Glomerular visceral epithelial cell (primary cell): ENCODE measurements around the gene SLC12A8.

Experiments used
- DNase-seq: peaks from one replicate; pipeline ENCODE4 v3.0.0-alpha.2; 2016; ENCODE audit errors: extremely low spot score

SLC12A8 gene

GRCh38 chr3:125212509-125213363, at the start of gene SLC12A8:
Gene SLC12A8 (minus strand): TSS chr3:125212748. CDS start chr3:125211349, 1,399 bp downstream.
- DNase-seq: no peak

- DNase-seq: no peak
Observed at GRCh38 chr3:125262161-125262560, 49.6 kb upstream of the SLC12A8 start.

GRCh38 chr3:125261031-125261430, 48.5 kb upstream of the SLC12A8 start:
- no peak for DNase-seq

- DNase-seq: no peak
Observed at GRCh38 chr3:125260158-125260557, 47.6 kb upstream of the SLC12A8 start.

GRCh38 chr3:125257536-125257935, 45.0 kb upstream of the SLC12A8 start:
- no peak for DNase-seq

GRCh38 chr3:125256675-125257074, 44.1 kb upstream of the SLC12A8 start:
- no peak for DNase-seq

- DNase-seq: no peak
Observed at GRCh38 chr3:125250973-125251372, 38.4 kb upstream of the SLC12A8 start.

- no peak for DNase-seq
Observed at GRCh38 chr3:125246237-125246636, 33.7 kb upstream of the SLC12A8 start.

- DNase-seq: no peak
Observed at GRCh38 chr3:125245521-125245920, 33.0 kb upstream of the SLC12A8 start.

- DNase-seq: peak; percentile 26
Observed at GRCh38 chr3:125240496-125240895, 27.9 kb upstream of the SLC12A8 start.

GRCh38 chr3:125239266-125239665, 26.7 kb upstream of the SLC12A8 start:
- DNase-seq: no peak

GRCh38 chr3:125238759-125239158, 26.2 kb upstream of the SLC12A8 start:
- no peak for DNase-seq

GRCh38 chr3:125236331-125236903, 23.9 kb upstream of the SLC12A8 start:
- no peak for DNase-seq

GRCh38 chr3:125234831-125235230, 22.3 kb upstream of the SLC12A8 start:
- DNase-seq: no peak

GRCh38 chr3:125232401-125232800, 19.9 kb upstream of the SLC12A8 start:
- no peak for DNase-seq

- peak; percentile 32 for DNase-seq
Observed at GRCh38 chr3:125231895-125232294, 19.3 kb upstream of the SLC12A8 start.

- DNase-seq: no peak
Observed at GRCh38 chr3:125229707-125230106, 17.2 kb upstream of the SLC12A8 start.

GRCh38 chr3:125229168-125229567, 16.6 kb upstream of the SLC12A8 start:
- no peak for DNase-seq

GRCh38 chr3:125221831-125222230, 9.3 kb upstream of the SLC12A8 start:
- no peak for DNase-seq

GRCh38 chr3:125220727-125221429, 8.3 kb upstream of the SLC12A8 start:
- DNase-seq: no peak

- DNase-seq: no peak
Observed at GRCh38 chr3:125220183-125220582, 7.6 kb upstream of the SLC12A8 start.

GRCh38 chr3:125219261-125219701, 6.7 kb upstream of the SLC12A8 start:
- no peak for DNase-seq

GRCh38 chr3:125214738-125215137, 2.2 kb upstream of the SLC12A8 start:
- no peak for DNase-seq
